ENCODE data around the gene LOXL1.

The LOXL1 gene

DNA sequence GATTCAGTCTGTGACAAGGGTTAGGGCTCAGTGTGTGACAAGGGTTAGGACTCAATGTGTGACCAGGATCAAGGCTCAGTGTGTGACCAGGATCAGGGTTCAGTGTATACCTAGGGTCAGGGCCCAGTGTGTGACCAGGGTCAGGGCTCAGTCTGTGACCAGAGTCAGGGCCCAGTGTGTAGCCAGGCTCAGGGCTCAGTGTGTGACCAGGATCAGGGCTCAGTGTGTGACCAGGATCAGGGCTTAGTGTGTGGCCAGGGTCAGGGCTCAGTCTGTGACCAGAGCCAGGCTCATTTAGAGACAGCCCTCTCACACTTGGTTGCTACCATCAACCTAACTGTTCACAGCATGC, 24.2 kb downstream of the LOXL1 start:
- no peak overlapping the region for H3K4me3 ChIP-seq (ENCODE audit: low read length)
- TF ChIP-seq, protein P1, sequence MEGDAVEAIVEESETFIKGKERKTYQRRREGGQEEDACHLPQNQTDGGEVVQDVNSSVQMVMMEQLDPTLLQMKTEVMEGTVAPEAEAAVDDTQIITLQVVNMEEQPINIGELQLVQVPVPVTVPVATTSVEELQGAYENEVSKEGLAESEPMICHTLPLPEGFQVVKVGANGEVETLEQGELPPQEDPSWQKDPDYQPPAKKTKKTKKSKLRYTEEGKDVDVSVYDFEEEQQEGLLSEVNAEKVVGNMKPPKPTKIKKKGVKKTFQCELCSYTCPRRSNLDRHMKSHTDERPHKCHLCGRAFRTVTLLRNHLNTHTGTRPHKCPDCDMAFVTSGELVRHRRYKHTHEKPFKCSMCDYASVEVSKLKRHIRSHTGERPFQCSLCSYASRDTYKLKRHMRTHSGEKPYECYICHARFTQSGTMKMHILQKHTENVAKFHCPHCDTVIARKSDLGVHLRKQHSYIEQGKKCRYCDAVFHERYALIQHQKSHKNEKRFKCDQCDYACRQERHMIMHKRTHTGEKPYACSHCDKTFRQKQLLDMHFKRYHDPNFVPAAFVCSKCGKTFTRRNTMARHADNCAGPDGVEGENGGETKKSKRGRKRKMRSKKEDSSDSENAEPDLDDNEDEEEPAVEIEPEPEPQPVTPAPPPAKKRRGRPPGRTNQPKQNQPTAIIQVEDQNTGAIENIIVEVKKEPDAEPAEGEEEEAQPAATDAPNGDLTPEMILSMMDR (conservative IDR thresholded peaks at IDR 0.05; ENCODE audit: low read depth, low read length) = no peak
- no peak for DNase-seq (ENCODE audit: low read depth)

DNA sequence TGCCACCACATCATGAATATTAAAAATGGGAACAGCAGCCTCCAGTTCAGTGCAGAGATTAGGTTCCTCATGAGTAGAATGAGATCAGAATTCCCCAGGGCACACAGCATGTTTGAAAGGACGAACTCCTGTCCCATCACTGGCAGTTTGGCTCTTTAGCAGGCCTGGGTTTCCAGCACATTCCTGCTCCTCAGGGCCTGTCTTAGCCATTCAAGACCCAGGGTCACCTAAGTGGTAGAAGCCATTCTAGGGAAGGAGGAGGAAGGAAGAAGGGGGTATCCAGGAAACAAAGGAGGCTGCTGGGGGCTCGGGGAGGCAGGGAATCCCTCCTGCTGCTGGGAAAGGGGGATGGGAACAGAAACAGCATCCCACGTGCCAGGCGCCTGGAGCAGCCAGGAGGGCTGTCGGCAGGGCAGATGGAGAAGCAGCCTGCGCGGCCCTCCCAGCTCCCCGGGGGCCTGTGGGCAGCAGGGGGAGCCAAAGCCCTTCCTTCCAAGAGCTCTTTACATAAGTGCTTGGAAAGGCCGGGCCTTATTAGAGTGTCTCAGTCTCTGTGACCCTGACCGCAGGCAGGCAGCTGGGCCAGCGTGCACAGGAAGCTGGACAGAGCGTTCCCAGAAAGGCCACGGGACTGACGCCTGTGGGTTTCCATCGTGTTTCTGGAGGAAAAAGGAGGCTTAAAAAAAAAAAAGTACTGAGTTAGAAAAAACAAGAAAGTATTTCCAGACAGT, 24.7 kb downstream of the LOXL1 start:
- peak; percentile 90 for DNase-seq (ENCODE audit: low read depth)
- TF ChIP-seq, protein P1 (conservative IDR thresholded peaks at IDR 0.05; ENCODE audit: low read depth, low read length) = peak; percentile 87
- H3K4me3 ChIP-seq (ENCODE audit: low read length) = no peak overlapping the region

DNA sequence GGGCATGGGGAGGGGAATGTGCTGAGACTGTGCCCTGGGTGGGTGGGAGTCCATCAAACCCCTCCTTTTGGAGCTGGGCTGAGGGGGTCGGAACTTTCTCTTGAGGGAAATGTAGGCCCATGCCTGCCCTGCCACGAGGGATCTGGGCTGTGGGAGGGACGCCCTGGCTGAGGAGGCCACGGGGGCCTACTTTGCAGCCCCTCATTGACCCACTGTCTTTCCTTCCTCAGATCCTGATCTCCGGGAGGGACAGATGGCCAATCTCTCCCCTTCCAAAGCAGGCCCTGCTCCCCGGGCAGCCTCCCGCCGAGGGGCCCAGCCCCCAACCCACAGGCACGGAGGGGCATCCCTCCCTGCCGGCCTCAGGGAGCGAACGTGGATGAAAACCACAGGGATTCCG, 25.3 kb downstream of the LOXL1 start:
- no peak for DNase-seq (ENCODE audit: low read depth)
- TF ChIP-seq, protein P1 (conservative IDR thresholded peaks at IDR 0.05; ENCODE audit: low read depth, low read length) = no peak

DNA sequence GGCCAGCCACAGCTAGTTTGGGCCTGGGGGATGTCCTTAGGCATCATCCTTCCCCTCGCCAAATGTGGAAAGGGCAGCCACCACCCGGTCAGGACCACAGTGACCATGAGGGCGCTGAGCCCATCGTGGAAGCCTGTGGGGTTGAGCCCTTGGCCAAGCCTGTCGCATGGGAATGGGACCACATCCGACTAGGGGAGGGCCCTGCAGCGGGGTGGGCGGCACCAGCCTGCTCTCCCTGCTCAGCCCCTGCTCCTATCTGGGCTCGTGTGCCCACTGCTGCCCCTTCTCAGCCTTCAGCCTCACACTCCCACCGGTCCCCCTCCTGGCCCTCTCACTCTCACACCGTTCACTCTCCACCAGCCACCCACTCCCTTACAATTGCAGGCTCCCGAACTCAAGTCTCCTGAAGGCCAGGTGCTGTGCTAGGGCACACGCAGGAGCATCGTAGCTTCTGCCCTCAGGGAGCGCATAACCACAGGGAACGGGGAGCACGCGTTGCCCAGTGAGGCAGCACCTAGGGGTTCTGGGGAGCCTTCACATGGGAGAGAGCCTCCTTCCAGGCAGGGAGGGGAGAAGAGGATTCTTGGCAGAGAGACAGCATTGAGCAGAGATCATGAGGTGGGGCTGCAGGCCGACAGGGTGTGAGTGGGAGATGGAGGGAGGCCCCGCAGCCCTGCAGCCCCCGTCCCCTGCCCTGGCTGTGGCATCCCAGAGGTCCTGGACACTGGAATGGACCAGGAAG, 26.1 kb downstream of the LOXL1 start:
- DNase-seq (ENCODE audit: low read depth) = no peak
- TF ChIP-seq, protein P1 (conservative IDR thresholded peaks at IDR 0.05; ENCODE audit: low read depth, low read length) = no peak
- no peak overlapping the region for H3K4me3 ChIP-seq (ENCODE audit: low read length)

More for the DNA sequence above, 25.3 kb downstream of the LOXL1 start:
- no peak overlapping the region for H3K4me3 ChIP-seq (ENCODE audit: low read length)

DNA sequence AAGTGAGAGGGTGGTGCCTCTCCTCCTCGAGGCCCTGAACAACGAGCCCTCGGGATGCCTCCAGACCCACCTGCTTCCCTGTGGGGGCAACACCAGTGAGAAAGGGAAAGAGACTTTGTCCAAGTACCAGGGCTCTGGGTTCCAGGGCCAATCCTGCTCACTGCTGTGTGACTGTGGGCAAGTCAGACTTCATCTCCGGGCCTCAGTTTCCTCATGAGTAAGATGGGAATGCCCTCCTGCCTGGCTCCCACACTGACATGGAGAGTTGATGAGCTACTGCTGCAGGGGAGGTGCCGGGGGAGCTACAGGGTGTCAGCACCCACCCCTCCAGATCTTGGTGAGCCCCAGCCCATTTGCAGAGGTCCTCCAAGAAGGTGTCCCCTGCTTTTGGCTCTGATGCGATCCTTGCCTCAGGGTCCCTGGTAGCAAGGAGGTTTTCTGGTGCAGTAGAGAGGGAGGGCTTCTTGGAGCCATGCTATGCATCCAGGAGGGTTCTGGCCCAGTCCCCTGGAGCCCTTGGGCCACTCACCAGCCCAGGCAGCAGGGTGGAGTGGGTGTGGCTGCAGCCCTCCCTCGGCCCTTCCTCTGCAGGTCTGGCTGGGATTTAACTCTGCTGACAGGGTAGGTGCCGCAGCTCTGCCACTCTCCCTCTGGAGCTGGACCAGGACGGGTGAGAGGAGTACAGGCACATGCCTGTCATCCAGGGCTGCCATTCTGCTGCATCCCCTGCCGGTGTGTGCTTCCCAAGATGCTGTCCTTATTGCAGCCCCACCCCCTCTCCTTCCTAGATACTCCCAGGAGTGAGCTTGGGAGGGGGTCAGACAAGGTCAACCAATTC, 26.9 kb downstream of the LOXL1 start:
- DNase-seq (ENCODE audit: low read depth) = no peak
- no peak overlapping the region for H3K4me3 ChIP-seq (ENCODE audit: low read length)
- TF ChIP-seq, protein P1 (conservative IDR thresholded peaks at IDR 0.05; ENCODE audit: low read depth, low read length) = no peak

DNA sequence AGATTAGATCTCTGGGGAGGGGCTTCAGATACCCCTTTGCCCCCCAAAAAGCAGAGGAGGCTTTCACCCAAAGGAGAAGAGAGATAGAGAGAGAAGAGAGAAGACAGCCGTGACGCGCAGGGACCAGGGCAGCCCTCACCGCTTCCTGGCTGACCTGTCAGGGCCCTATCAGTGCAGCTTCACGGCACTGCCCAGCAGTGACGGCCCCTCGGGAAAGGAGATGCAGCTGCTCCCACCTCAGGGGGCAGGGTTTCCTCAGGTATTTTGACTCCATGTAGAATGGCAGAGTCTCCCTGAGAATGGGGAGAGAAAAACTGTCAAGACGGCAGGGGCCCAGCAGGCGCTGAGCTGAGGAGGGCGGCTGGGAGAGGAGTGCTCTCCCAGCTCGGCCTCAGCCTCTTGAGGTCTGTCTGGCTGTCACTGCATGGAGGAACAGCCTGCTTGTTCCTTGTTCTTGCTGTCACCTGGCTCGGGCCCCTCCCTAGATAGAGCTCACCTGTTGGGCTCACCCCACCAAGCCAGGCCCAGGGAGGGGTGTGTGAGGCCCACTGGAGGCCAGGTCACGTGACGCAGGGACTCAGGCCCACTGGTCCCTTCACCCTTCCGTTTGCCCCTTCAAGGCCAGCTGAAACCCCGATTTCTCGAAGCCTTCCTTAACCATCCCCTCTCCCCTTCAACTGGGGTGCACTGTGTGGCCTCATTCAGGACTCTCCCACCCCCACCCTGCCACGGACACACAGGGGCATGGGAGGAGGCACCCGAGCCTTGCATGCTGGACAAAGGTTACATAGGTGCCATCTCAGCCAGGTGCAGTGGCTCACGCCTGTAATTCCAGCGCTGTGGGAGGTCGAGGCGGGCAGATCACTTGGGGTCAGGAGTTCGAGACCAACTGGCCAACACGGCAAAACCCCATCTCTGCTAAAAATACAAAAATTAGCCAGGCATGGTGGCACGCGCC, 28.2 kb downstream of the LOXL1 start:
- TF ChIP-seq, protein P1 (conservative IDR thresholded peaks at IDR 0.05; ENCODE audit: low read depth, low read length) = no peak
- H3K4me3 ChIP-seq (ENCODE audit: low read length) = no peak overlapping the region
- no peak for DNase-seq (ENCODE audit: low read depth)

Data from retinal pigment epithelial cell (primary cell).